ENCODE data around the gene QARS1. TPM values are rescaled to one million over a fixed set of nuclear protein-coding genes. Genes with fewer than 3 reads are reported as not detected.

Gene QARS1
- polyA plus RNA-seq (2012; rRNA removed) = 311 and 381 TPM in 2 replicates
- polyA plus RNA-seq (2012; cell fraction: cytosol; rRNA removed) = 153 and 224 TPM in 2 replicates
- 787 and 824 TPM in 2 replicates for polyA plus RNA-seq (2012; cell fraction: nucleus; rRNA removed)

DNA sequence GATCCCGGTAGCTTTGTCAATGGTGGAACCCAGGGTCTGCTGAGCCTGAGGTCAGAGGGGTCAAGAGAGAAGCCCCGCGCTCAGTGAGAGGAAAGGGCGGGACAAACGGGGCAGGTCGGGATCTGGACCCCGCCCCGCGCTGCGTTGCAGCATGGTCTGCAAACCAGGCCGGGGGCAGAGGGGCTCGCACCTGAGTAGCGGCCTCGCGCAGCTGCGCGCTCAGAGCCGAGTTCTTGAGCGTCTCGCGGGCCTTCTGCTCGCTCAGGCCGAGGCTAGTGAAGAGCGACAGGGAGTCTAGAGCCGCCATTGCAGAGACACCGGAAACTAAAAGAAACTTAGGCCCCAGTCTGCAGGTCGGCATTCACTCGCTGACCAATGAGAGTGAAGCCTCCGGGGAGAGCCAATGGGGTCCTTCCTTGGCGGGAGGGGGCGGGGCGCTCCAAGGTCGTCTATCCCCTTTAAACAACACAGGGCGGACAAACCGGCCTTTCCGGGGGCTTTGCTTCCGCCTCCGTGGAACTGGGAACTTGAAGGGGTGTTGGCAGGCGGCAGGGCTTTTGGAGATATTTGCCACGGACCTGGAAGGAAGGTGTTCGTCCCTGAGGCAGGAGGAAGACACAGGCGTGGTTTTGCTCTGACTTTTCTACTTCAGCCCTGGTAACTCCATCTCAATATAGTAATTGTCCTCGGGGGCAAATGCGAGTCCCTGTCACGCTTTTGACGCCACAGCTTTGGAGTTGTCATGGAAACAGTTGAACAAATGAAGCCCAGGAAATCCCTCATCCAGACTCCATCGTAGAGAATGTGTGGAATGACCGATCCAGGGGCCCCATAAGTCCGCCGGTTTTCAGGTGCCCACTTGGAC is at the start of gene QARS1:
TSS of gene QARS1 (minus strand) at position 331 of the 865 bp plus-strand sequence. CDS start at position 307, 24 bp downstream.
- peak; percentile 98 for DNase-seq
- H3F3A ChIP-seq (replicated peaks; ENCODE audit: insufficient read depth) = no peaks in the 10 kb centered on the region
- no peaks in the 10 kb centered on the region for H3K27me3 ChIP-seq (ENCODE audit: insufficient read depth)
- H2AFZ ChIP-seq (ENCODE audit: low read depth) = peak within 1 kb of the TSS; percentile 79
- ChIA-PET POLR2A (interaction anchor here (0.5 to 3.0 kb wide), 4 partner anchors 11 to 362 kb away, joined by 3 to 27 read pairs (median 8); partner anchors contain the start of genes QRICH1 and USP19), CTCF (interaction anchor here (0.8 to 1.7 kb wide), 3 partner anchors 10 to 324 kb away, joined by 4 to 7 read pairs (median 5); partner anchors contain the start of genes NICN1 and QRICH1)
- peaks cover 17 to 46% of the 10 kb centered on the region in 2 experiments for H3K36me3 ChIP-seq (replicated peaks in 1 of 2; ENCODE audit: control insufficient read depth in 1 of 2, insufficient read depth in 2 of 2, low read length in 1 of 2)
- peaks cover 6 to 18% of the 10 kb centered on the region in 2 experiments; a peak in 2 of 4 replicates for H3K4me1 ChIP-seq (ENCODE audit: control insufficient read depth in 1 of 2, insufficient read depth in 2 of 2, low read depth in 1 of 2, low read length in 1 of 2)
- H4K20me1 ChIP-seq (ENCODE audit: insufficient read depth) = no peaks in the 10 kb centered on the region
- peak within 1 kb of the TSS; percentile 80 to 93 for H3K27ac ChIP-seq (ENCODE audit: low read depth in 2 of 2, low read length in 1 of 2)
- peak within 1 kb of the TSS; percentile 99 for H3K4me2 ChIP-seq
- H3K4me3 ChIP-seq (ENCODE audit: low read depth in 2 of 2, low read length in 1 of 2) = peak within 1 kb of the TSS; percentile 87 to 99
- peak within 1 kb of the TSS; percentile 96 for H3K9ac ChIP-seq
- no peaks in the 10 kb centered on the region for H3K9me2 ChIP-seq
- H3K9me3 ChIP-seq = no peaks in the 10 kb centered on the region
- H3K79me2 ChIP-seq (ENCODE audit: insufficient read depth) = peaks cover 34% of the 10 kb centered on the region
- 2% methylated on average over 39 of the region's 50 CpGs for WGBS (ENCODE audit: low lambda C conversion rate)
- TF ChIP-seq, protein P1, sequence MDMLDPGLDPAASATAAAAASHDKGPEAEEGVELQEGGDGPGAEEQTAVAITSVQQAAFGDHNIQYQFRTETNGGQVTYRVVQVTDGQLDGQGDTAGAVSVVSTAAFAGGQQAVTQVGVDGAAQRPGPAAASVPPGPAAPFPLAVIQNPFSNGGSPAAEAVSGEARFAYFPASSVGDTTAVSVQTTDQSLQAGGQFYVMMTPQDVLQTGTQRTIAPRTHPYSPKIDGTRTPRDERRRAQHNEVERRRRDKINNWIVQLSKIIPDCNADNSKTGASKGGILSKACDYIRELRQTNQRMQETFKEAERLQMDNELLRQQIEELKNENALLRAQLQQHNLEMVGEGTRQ (IDR thresholded peaks at IDR 0.05; ENCODE audit: borderline replicate concordance, low read depth, low read length) = no peak
- TF ChIP-seq SIN3A (IDR thresholded peaks at IDR 0.05; ENCODE audit: borderline replicate concordance, low read depth, low read length) (peak; percentile 18; the same call in 1 of the 2 replicates), RXRA (IDR thresholded peaks at IDR 0.05; ENCODE audit: borderline replicate concordance, low read depth) (no peak), ELF1 (IDR thresholded peaks at IDR 0.05) (peak; percentile 71), TAF1 (IDR thresholded peaks at IDR 0.05; ENCODE audit: borderline replicate concordance, low read depth, low read length) (peak; percentile 94; the same call in 1 of the 2 replicates), POLR2AphosphoS5 (IDR thresholded peaks at IDR 0.05; ENCODE audit: low read depth, low read length) (peak; percentile 90), GABPA (IDR thresholded peaks at IDR 0.05; ENCODE audit: low read depth) (peak; percentile 88), YY1 (IDR thresholded peaks at IDR 0.05; ENCODE audit: low read depth) (peak; percentile 95), NFIC (IDR thresholded peaks at IDR 0.05; ENCODE audit: borderline replicate concordance) (no peak), NRF1 (IDR thresholded peaks at IDR 0.05; ENCODE audit: low read depth, low read length) (no peak), FOXJ3 (CRISPR knock-in tag; IDR thresholded peaks at IDR 0.05) (no peak), RAD21 (IDR thresholded peaks at IDR 0.05; ENCODE audit: low read length) (peak; percentile 11; the same call in 1 of the 2 replicates), RCOR1 (IDR thresholded peaks at IDR 0.05; ENCODE audit: low read length) (no peak), EP300 (IDR thresholded peaks at IDR 0.05; ENCODE audit: borderline replicate concordance in 1 of 2, low read depth in 1 of 2, low read length in 1 of 2) (peak in 1 of 2 experiments; percentile 6; a peak in 1 of 4 replicates), EZH2phosphoT487 (IDR thresholded peaks at IDR 0.05; ENCODE audit: borderline replicate concordance, low read depth) (no peak), JUND (IDR thresholded peaks at IDR 0.05) (no peak), CHD2 (IDR thresholded peaks at IDR 0.05; ENCODE audit: low read length, partially characterized antibody) (peak; percentile 79), FOSL2 (IDR thresholded peaks at IDR 0.05; ENCODE audit: borderline replicate concordance, low read depth) (no peak; the same call in 1 of the 2 replicates), MXI1 (IDR thresholded peaks at IDR 0.05; ENCODE audit: low read depth, low read length) (peak; percentile 91)
- TF ChIP-seq, protein P2, sequence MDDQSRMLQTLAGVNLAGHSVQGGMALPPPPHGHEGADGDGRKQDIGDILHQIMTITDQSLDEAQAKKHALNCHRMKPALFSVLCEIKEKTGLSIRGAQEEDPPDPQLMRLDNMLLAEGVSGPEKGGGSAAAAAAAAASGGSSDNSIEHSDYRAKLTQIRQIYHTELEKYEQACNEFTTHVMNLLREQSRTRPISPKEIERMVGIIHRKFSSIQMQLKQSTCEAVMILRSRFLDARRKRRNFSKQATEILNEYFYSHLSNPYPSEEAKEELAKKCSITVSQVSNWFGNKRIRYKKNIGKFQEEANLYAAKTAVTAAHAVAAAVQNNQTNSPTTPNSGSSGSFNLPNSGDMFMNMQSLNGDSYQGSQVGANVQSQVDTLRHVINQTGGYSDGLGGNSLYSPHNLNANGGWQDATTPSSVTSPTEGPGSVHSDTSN (IDR thresholded peaks at IDR 0.05) = no peak
- TF ChIP-seq, protein P3, sequence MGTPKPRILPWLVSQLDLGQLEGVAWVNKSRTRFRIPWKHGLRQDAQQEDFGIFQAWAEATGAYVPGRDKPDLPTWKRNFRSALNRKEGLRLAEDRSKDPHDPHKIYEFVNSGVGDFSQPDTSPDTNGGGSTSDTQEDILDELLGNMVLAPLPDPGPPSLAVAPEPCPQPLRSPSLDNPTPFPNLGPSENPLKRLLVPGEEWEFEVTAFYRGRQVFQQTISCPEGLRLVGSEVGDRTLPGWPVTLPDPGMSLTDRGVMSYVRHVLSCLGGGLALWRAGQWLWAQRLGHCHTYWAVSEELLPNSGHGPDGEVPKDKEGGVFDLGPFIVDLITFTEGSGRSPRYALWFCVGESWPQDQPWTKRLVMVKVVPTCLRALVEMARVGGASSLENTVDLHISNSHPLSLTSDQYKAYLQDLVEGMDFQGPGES (IDR thresholded peaks at IDR 0.05; ENCODE audit: low read depth, low read length) = peak; percentile 46
- TF ChIP-seq, protein P4, sequence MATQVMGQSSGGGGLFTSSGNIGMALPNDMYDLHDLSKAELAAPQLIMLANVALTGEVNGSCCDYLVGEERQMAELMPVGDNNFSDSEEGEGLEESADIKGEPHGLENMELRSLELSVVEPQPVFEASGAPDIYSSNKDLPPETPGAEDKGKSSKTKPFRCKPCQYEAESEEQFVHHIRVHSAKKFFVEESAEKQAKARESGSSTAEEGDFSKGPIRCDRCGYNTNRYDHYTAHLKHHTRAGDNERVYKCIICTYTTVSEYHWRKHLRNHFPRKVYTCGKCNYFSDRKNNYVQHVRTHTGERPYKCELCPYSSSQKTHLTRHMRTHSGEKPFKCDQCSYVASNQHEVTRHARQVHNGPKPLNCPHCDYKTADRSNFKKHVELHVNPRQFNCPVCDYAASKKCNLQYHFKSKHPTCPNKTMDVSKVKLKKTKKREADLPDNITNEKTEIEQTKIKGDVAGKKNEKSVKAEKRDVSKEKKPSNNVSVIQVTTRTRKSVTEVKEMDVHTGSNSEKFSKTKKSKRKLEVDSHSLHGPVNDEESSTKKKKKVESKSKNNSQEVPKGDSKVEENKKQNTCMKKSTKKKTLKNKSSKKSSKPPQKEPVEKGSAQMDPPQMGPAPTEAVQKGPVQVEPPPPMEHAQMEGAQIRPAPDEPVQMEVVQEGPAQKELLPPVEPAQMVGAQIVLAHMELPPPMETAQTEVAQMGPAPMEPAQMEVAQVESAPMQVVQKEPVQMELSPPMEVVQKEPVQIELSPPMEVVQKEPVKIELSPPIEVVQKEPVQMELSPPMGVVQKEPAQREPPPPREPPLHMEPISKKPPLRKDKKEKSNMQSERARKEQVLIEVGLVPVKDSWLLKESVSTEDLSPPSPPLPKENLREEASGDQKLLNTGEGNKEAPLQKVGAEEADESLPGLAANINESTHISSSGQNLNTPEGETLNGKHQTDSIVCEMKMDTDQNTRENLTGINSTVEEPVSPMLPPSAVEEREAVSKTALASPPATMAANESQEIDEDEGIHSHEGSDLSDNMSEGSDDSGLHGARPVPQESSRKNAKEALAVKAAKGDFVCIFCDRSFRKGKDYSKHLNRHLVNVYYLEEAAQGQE (IDR thresholded peaks at IDR 0.05; ENCODE audit: low read depth, low read length) = peak; percentile 15; the same call in 1 of the 2 replicates
- TF ChIP-seq, protein P5, sequence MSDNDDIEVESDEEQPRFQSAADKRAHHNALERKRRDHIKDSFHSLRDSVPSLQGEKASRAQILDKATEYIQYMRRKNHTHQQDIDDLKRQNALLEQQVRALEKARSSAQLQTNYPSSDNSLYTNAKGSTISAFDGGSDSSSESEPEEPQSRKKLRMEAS (IDR thresholded peaks at IDR 0.05; ENCODE audit: low read depth) = peak; percentile 57; the same call in 1 of the 2 replicates

Measured in SK-N-SH (cell line).